Spleen (tissue), 7 donors: ENCODE measurements around the gene NR3C2.

Experiments
- POLR2A ChIP-seq, 3 donors: fragments of 450-650 bp; IDR thresholded peaks; one replicate each; pipeline ENCODE4 v1.5.1; 2017; ENCODE audit warnings: antibody characterized with exemption in 3 of 3, mild to moderate bottlenecking in 1 of 3
- TF ChIP-seq, protein P1 (sequence below), 11 experiments: fragments of 200-600 bp in 7 of 11; fragments of 450-650 bp in 4 of 11; sonication (generic) in 4 of 11; IDR thresholded peaks in 8 of 11; conservative IDR thresholded peaks in 3 of 11; 1 replicate in 7 of 11; 2 replicates in 4 of 11; pipeline versions ENCODE4 v1.4.0 to v1.8.0; 2016 to 2021; ENCODE audit warnings: antibody characterized with exemption in 11 of 11, inconsistent platforms in 4 of 11, mild to moderate bottlenecking in 1 of 11
- donor health status: DM: no; HTN: no; CAD: no; lungs with moderate emphysema.
- donor health status: DM: no; HTN: no; CAD: no.
- donor health status: DM: no; HTN: no; CAD: no.

DNA sequence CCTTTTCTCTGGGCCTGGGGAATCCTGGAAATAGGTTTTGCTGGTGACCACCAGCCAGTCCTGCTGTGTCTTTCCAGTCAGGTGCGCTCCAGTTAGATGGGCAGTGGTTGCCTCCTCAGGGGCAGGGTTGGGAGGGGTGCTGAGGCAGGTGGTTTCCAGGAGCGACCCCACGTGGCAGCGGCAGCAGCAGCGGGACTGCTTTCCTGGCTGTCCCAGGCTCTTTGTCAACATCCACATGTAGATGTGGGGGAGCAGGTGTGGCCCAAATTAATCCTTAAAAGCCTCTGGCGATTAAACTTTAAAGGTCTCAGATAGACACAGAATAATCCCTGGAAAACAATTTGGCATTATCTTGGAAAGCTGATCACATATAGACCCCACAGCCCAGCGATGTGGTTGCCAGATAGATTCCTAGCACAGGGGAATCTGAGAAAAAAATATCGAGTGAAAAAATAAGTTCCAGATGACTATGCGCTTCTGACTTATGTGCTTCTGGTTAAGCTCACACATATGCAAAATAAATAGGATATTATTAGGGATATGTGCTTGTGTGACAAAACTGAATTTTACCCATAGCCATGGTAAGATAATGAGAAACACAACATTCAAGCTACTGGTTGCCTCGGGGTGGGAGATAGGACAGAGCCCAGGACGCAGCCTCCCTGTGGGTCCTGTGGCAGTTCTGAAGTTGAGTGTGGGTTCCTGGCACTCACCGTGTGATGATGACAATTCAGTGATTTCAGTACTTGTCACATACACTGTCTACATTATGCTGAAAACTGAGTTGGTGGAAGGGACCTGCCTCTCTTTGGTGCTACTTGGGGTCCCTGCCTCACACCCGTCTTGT, 373.9 kb downstream of the NR3C2 start:
- TF ChIP-seq, protein P1, sequence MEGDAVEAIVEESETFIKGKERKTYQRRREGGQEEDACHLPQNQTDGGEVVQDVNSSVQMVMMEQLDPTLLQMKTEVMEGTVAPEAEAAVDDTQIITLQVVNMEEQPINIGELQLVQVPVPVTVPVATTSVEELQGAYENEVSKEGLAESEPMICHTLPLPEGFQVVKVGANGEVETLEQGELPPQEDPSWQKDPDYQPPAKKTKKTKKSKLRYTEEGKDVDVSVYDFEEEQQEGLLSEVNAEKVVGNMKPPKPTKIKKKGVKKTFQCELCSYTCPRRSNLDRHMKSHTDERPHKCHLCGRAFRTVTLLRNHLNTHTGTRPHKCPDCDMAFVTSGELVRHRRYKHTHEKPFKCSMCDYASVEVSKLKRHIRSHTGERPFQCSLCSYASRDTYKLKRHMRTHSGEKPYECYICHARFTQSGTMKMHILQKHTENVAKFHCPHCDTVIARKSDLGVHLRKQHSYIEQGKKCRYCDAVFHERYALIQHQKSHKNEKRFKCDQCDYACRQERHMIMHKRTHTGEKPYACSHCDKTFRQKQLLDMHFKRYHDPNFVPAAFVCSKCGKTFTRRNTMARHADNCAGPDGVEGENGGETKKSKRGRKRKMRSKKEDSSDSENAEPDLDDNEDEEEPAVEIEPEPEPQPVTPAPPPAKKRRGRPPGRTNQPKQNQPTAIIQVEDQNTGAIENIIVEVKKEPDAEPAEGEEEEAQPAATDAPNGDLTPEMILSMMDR (IDR thresholded peaks at IDR 0.05 in 8 of 11, conservative IDR thresholded peaks at IDR 0.05 in 3 of 11), result no peak
- no peak for TF ChIP-seq POLR2A (IDR thresholded peaks at IDR 0.05)
